Gastroesophageal sphincter (tissue), 3 donors: ENCODE measurements around the gene RREB1.

Experiments used
- EP300 ChIP-seq: sonication (generic); formaldehyde crosslinking; IDR thresholded peaks from one replicate; pipeline ENCODE4 v1.6.1; 2017; ENCODE audit warnings: antibody characterized with exemption, mild to moderate bottlenecking
- POLR2A ChIP-seq, 2 donors: fragments of 450-650 bp; IDR thresholded peaks; one replicate each; pipeline ENCODE4 v1.6.1; 2017; ENCODE audit warnings: antibody characterized with exemption in 2 of 2, mild to moderate bottlenecking in 2 of 2, moderate library complexity in 1 of 2
- TF ChIP-seq, protein P1 (sequence below), 4 experiments: fragments of 200-600 bp in 2 of 4; fragments of 450-650 bp in 2 of 4; sonication (generic) in 1 of 4; IDR thresholded peaks; one replicate each; pipeline ENCODE4 v1.5.1; 2017 to 2019; ENCODE audit warnings: antibody characterized with exemption in 4 of 4, mild to moderate bottlenecking in 2 of 4, moderate library complexity in 2 of 4

DNA sequence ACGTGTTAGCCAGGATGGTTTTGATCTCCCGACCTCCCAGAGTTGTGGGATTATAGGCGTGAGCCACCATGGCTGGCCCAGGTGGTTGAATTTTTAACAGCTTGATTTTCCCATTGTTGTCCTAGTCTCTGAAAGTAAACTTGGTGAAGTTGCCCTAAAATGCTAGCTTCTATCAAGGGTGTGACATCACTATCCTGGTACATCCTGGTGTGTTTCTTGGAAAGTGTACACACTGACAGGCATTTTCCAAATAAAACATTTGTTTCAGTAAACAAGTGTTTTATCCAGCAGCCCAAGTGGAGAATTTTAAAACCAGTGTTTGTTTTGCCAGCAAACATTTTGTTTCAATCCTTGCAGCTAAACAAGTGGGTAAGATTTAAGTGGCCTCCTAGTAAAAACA, 40.5 kb upstream of the RREB1 start:
- no peak for TF ChIP-seq POLR2A (IDR thresholded peaks at IDR 0.05)
- TF ChIP-seq, protein P1, sequence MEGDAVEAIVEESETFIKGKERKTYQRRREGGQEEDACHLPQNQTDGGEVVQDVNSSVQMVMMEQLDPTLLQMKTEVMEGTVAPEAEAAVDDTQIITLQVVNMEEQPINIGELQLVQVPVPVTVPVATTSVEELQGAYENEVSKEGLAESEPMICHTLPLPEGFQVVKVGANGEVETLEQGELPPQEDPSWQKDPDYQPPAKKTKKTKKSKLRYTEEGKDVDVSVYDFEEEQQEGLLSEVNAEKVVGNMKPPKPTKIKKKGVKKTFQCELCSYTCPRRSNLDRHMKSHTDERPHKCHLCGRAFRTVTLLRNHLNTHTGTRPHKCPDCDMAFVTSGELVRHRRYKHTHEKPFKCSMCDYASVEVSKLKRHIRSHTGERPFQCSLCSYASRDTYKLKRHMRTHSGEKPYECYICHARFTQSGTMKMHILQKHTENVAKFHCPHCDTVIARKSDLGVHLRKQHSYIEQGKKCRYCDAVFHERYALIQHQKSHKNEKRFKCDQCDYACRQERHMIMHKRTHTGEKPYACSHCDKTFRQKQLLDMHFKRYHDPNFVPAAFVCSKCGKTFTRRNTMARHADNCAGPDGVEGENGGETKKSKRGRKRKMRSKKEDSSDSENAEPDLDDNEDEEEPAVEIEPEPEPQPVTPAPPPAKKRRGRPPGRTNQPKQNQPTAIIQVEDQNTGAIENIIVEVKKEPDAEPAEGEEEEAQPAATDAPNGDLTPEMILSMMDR (IDR thresholded peaks at IDR 0.05) = no peak
- no peak for TF ChIP-seq EP300
